AG10803 (cell line): Measurements from ENCODE around the gene KRTAP2-4.
"Not testable (repeated sequence)": the region's sequence is repeated elsewhere in the genome, so short reads cannot be mapped to it uniquely, and the experiment has no call there.

Source experiments
- DNase-seq: peaks from one replicate; pipeline ENCODE4 v3.0.0; 2010; ENCODE audit warnings: low read depth
- H3K4me3 ChIP-seq: 2 replicates; pipeline ENCODE4 v1.5.1; 2011; ENCODE audit warnings: mild to moderate bottlenecking, low read length, control low read depth
- TF ChIP-seq, protein P1 (sequence below): conservative IDR thresholded peaks from 2 replicates; pipeline ENCODE4 v1.5.1; 2011; ENCODE audit warnings: mild to moderate bottlenecking, low read length, control low read depth, inconsistent platforms

The KRTAP2-4 gene

DNA sequence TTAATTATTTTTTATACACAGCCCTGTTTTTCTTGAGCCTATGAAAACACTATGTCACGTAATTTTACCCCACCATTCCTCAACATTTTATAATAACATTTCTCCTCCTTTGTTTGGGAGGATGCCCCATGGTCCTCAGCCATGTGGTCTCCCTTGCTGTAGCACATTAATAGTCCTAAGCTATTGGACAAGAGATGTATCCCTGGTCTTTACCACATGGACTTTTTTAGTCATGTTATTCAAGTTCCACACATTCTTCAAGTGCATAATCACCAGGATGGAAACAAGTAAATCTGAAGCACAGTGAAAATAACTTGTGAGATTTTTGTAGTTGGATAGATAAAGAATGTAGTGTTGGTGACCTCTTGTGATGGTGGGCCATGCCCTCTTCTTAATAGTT, 3.7 kb downstream of the KRTAP2-4 start:
- no peak overlapping the region for H3K4me3 ChIP-seq
- DNase-seq, result peak; percentile 99
- TF ChIP-seq, protein P1, sequence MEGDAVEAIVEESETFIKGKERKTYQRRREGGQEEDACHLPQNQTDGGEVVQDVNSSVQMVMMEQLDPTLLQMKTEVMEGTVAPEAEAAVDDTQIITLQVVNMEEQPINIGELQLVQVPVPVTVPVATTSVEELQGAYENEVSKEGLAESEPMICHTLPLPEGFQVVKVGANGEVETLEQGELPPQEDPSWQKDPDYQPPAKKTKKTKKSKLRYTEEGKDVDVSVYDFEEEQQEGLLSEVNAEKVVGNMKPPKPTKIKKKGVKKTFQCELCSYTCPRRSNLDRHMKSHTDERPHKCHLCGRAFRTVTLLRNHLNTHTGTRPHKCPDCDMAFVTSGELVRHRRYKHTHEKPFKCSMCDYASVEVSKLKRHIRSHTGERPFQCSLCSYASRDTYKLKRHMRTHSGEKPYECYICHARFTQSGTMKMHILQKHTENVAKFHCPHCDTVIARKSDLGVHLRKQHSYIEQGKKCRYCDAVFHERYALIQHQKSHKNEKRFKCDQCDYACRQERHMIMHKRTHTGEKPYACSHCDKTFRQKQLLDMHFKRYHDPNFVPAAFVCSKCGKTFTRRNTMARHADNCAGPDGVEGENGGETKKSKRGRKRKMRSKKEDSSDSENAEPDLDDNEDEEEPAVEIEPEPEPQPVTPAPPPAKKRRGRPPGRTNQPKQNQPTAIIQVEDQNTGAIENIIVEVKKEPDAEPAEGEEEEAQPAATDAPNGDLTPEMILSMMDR, result peak; percentile 35

DNA sequence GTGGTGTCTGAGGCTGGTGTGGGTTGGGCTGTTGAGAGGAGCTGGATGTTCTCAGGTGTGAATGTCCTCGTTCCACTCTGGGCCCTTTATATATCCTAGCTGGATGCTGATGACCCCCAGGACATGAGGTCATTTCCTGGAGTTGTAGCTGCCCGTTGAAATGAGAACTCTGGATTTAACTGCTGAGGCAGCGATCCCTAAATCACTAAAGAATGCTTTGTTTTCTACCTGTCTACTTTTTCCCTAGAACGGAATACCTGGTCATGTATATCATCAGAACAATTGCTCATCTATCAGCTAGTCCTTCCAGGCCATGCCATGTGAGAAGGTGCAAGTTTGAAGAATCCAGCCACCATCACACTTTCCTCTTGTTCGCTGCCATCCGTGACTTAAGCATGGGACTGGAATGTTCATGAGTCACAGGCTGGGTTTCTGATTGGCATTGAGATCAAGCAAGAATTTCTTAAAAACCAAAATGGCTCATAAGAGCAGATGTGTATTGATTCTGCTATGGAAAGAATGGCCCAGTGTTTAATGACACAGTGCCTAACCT, 5.6 kb downstream of the KRTAP2-4 start, which contains the start of gene KRTAP2-3:
Gene KRTAP2-3 (minus strand): TSS at position 63 of the 553 bp plus-strand sequence. CDS start 64 bp downstream, outside the sequence.
- no peak within 1 kb of the TSS for H3K4me3 ChIP-seq
- TF ChIP-seq, protein P1, result no peak
- peak; percentile 99 for DNase-seq

DNA sequence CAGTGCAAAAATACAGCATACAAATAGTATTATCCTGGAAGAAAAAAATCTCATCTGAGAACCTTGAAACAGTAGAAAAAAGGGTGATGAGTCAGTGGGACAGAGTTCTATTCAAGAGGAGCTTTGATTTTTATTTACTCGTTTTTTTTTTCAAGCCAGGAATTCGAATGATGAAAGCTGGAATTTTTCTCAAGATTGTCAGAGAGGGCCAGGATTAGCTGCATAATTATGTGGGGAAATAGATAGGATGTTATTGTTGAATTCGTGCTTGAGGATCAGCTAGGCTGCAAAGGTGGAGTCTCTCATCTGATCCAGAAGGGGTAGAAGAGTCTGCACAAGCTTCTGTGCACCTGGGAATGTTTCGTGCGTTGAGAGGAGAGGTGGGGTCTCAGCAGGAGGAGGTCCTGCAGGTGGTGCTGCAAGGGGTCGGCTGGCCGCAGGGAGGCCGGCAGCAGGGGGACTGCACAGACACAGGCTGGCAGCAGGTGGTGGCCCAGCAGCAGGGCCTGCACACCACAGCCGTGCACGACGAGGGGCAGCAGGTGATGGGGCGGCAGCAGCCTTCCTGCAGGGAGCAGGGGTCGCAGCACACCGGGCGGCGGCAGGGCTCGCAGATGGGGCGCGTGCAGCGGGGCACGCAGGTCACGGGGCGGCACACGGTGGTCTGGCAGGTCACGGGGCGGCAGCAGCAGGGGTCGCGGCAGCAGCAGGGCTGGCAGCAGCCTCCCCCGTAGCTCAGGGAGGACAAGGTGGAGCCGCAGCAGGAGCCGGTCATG, 6.2 kb downstream of the KRTAP2-4 start:
- H3K4me3 ChIP-seq, result not testable (repeated sequence)

DNA sequence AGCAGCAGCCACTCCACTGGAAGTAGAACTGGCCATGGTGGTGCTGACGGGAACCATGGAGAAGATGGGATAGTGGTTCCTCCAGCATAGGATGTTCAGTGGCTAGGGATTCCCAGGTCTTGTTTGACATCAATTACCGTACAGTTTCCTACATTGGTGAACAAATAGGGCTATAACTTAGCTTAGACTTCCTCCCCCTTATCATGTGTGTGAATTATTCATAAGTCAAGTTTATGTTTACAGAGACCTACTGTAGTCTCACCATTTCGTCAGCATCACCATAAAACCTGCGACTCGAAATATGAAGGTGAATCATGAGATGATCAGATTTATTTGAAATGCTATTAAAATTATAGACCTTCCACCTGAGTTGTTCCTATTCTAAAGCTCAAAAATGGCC, 6.9 kb downstream of the KRTAP2-4 start:
- H3K4me3 ChIP-seq, result no peak overlapping the region
- TF ChIP-seq, protein P1, result no peak
- DNase-seq, result no peak

More for the DNA sequence above, 6.2 kb downstream of the KRTAP2-4 start:
- DNase-seq, result peak; percentile 95

DNA sequence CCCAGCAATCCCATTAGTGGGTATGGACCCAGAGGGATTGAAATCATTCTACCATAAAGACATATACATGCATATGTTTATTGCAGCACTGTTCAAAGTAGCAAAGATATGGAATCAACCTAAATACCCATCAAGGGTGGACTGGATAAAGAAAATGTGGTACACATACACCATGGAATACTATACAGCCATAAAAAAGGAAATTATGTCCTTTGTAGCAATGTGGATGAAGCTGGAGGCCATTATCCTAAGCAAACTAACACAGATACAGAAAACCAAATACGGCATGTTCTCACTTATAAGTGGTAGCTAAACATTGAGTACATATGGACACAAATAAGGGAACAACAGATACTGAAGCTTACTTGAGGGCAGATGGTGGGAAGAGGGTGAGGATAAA, 8.1 kb downstream of the KRTAP2-4 start:
- no peak for DNase-seq
- TF ChIP-seq, protein P1, result no peak
- no peak overlapping the region for H3K4me3 ChIP-seq

DNA sequence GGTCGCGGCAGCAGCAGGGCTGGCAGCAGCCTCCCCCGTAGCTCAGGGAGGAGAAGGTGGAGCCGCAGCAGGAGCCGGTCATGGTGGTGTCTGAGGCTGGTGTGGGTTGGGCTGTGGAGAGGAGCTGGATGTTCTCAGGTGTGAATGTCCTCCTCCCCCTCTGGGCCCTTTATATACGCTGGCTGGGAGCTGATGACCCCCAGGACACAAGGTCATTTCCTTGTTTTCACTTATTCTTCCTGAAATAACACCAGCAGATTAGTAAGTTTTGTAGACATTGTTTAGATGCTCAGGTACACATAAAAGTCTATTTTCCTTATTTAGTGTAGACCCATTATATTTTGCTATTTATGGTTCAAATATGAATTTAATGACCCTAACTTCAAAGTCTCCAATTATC, 10.5 kb downstream of the KRTAP2-4 start, which contains the start of gene KRTAP2-2:
Gene KRTAP2-2 (minus strand): TSS at position 101 of the 400 bp plus-strand sequence. CDS start 19 bp downstream, at position 82.
- H3K4me3 ChIP-seq, DNase-seq: not testable (repeated sequence)

DNA sequence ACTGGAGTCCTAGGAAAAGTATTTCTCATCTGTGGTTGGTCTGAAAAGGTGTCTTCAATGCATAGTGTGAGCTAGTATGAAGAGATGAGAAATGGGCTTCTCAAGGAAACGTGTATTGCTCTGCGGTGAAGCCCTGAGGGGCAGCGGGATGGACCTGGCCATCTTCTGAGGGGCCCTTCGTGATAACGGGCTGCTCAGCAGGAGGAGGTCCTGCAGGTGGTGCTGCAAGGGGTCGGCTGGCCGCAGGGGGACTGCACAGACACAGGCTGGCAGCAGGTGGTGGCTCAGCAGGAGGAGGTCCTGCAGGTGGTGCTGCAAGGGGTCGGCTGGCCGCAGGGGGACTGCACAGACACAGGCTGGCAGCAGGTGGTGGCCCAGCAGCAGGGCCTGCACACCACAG, 11.1 kb downstream of the KRTAP2-4 start:
- not testable (repeated sequence) for H3K4me3 ChIP-seq, DNase-seq

DNA sequence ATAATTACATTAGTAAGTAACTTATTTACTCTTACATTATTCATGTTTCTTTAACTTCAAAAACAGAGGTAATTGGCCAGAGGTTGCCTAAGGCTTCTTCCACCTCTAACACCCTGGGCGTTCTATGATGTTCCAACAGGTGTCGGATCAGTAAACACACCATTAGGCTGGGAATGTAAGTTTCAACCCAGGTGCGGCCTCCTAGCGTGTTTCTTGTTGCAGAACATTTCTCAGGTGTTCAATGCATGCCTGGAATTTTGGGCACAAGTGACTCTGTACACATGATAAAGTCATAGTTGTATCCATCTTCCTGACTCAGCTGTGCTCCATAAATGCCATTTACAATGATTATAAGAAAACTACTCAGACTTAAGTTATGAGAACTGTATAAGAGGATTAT, 11.7 kb downstream of the KRTAP2-4 start:
- H3K4me3 ChIP-seq, result no peak overlapping the region
- TF ChIP-seq, protein P1, result no peak
- no peak for DNase-seq
